Measurements from ENCODE around the gene TPPP3.
"Not testable (repeated sequence)": the region's sequence is repeated elsewhere in the genome, so short reads cannot be mapped to it uniquely, and the experiment has no call there.

TPPP3 gene

DNA sequence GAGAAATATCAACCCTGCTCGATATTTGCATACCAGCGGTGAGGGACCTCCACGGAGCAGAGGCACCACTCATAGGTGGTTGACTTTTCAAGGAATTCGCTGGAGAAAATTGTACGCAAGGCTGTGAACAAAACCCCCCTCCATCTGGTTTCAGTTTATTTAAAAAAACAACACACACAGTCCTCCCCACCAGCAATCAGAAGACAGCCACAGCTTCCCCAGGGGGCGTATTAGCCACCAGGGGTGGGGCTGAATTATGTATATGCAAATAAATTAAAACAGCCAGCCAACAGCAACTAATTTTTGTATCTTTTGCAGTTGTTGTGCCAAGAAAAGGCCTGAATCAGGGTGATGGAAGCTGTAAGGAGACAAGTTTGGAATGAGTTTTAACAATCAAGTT lies 31.8 kb upstream of the TPPP3 start:
- H3K9me3 ChIP-seq (ENCODE audit: control insufficient read depth, low read length): no peaks in the 10 kb centered on the region
- 24 to 27% methylated on average over 3 of the region's 6 CpGs for WGBS, 2 experiments (ENCODE audit: insufficient coverage in 2 of 2)
- H3K4me3 ChIP-seq (ENCODE audit: extremely low read depth, insufficient read depth, low read length, poor library complexity, severe bottlenecking): no peak overlapping the region
- H3K36me3 ChIP-seq (ENCODE audit: control insufficient read depth, insufficient read depth, low read length): no peaks in the 10 kb centered on the region
- H3K4me1 ChIP-seq (ENCODE audit: control insufficient read depth, insufficient read depth, low read length, poor library complexity, severe bottlenecking): peaks cover 8% of the 10 kb centered on the region
- H3K27ac ChIP-seq (ENCODE audit: low read depth, low read length, severe bottlenecking): no peak overlapping the region

DNA sequence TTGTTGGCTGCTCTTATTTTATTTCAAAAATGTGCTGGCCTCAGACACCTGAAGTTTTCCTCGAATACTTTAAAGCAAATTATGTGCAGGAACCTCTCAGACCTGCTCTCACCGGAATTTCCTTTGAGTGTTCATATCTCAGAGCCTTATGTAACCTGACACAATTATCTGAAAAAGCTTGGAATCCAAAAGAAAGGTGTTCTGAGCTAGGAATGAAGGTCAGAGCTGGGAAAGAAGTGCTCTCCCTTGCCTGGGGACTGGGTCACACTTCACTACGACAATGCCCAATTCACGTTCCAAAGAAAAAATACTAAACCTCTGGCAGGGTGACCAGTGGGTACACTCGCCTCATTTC lies 30.9 kb upstream of the TPPP3 start:
- H3K4me3 ChIP-seq (ENCODE audit: extremely low read depth, insufficient read depth, low read length, poor library complexity, severe bottlenecking): no peak overlapping the region
- WGBS, 2 experiments (ENCODE audit: insufficient coverage in 2 of 2): 25 to 40% methylated on average over 2 to 5 of the region's 5 CpGs
- peaks cover 8% of the 10 kb centered on the region for H3K4me1 ChIP-seq (ENCODE audit: control insufficient read depth, insufficient read depth, low read length, poor library complexity, severe bottlenecking)
- no peaks in the 10 kb centered on the region for H3K9me3 ChIP-seq (ENCODE audit: control insufficient read depth, low read length)
- H3K27ac ChIP-seq (ENCODE audit: low read depth, low read length, severe bottlenecking): no peak overlapping the region
- H3K36me3 ChIP-seq (ENCODE audit: control insufficient read depth, insufficient read depth, low read length): no peaks in the 10 kb centered on the region

DNA sequence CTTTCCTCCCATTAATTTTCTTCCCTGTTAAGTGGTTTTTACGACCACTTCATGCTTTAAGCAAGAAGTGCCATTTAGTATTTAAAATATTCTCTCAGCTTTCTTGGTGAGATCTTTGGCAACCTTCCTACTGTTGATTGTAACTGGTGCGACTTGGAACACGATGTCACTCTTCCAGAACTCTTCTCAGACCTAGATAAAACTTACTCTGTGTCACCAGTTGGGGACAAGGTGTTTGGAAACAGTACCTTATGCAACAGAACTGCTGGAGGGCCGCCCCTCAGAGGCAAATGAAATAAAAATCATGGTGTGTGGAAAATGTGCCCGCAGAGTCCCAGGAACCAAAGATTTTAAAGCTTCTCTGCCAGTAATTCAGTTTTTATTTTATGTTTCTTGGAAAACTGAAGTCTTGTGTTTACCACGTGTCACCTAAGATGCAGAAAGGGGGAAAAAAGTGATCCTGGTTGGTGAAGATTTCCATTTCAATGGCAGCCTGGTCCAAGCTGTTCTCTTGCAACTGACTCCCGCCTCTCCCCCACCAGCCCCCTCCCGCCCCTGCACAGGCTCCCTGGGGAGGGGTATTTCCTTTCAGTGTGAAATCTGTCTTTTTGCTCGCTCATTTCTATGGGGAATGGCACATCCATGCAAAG lies 30.4 kb upstream of the TPPP3 start:
- no peaks in the 10 kb centered on the region for H3K36me3 ChIP-seq (ENCODE audit: control insufficient read depth, insufficient read depth, low read length)
- H3K9me3 ChIP-seq (ENCODE audit: control insufficient read depth, low read length): no peaks in the 10 kb centered on the region
- peaks cover 8% of the 10 kb centered on the region for H3K4me1 ChIP-seq (ENCODE audit: control insufficient read depth, insufficient read depth, low read length, poor library complexity, severe bottlenecking)
- H3K27ac ChIP-seq (ENCODE audit: low read depth, low read length, severe bottlenecking): no peak overlapping the region
- no peak overlapping the region for H3K4me3 ChIP-seq (ENCODE audit: extremely low read depth, insufficient read depth, low read length, poor library complexity, severe bottlenecking)
- 14 to 22% methylated on average over 2 of the region's 9 CpGs for WGBS, 2 experiments (ENCODE audit: insufficient coverage in 2 of 2)

DNA sequence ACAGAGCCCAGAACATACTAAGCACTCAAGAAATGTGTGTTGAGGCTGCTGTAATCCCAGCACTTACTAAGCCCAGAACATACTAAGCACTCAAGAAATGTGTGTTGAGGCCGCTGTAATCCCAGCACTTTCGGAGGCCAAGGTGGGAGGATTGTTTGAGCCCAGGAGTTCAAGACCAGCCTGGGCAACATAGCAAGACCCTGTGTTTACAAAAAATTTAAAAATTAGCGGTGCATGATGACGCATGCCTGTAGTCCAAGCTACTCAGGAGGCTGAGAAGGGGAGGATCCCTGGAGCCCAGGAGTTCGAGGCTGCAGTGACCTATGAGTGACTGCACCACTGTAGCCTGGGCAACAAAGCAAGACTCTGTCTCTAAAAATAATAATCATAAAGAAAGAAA lies 29.7 kb upstream of the TPPP3 start:
- peaks cover 8% of the 10 kb centered on the region for H3K4me1 ChIP-seq (ENCODE audit: control insufficient read depth, insufficient read depth, low read length, poor library complexity, severe bottlenecking)

DNA sequence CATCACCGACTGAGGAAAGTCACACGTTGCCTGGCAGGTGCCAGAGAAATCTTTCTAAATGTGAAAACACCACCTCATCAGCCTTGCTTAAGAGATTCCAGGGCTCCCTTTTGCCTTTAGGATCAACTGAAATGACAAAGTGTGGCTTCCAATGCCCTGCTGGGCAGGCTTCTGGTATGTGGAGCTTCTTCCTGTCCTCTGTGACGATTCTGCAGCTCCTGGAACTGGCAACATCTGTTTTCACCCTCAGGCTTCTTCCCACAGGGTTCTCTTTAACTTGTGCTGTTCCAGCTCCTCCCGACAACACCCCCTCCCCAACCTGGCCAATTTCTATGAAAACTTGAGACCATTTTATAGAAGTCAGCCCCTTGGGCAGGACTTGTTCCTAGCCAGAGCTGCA lies 27.7 kb upstream of the TPPP3 start:
- Histone ChIP-seq H3K27ac (ENCODE audit: low read depth, low read length, severe bottlenecking) (no peak overlapping the region), H3K4me3 (ENCODE audit: extremely low read depth, insufficient read depth, low read length, poor library complexity, severe bottlenecking) (no peak overlapping the region), H3K4me1 (ENCODE audit: control insufficient read depth, insufficient read depth, low read length, poor library complexity, severe bottlenecking) (peaks cover 8% of the 10 kb centered on the region), H3K36me3 (ENCODE audit: control insufficient read depth, insufficient read depth, low read length) (no peaks in the 10 kb centered on the region), H3K9me3 (ENCODE audit: control insufficient read depth, low read length) (no peaks in the 10 kb centered on the region)
- 53 to 81% methylated on average over 4 of the region's 4 CpGs for WGBS, 2 experiments (ENCODE audit: insufficient coverage in 2 of 2)

More for the DNA sequence above, 29.7 kb upstream of the TPPP3 start:
- WGBS, 2 experiments (ENCODE audit: insufficient coverage in 2 of 2): 84 to 92% methylated on average over 5 of the region's 5 CpGs
- H3K36me3 ChIP-seq (ENCODE audit: control insufficient read depth, insufficient read depth, low read length): no peaks in the 10 kb centered on the region
- H3K27ac ChIP-seq (ENCODE audit: low read depth, low read length, severe bottlenecking): no peak overlapping the region
- H3K4me3 ChIP-seq (ENCODE audit: extremely low read depth, insufficient read depth, low read length, poor library complexity, severe bottlenecking): no peak overlapping the region
- no peaks in the 10 kb centered on the region for H3K9me3 ChIP-seq (ENCODE audit: control insufficient read depth, low read length)

DNA sequence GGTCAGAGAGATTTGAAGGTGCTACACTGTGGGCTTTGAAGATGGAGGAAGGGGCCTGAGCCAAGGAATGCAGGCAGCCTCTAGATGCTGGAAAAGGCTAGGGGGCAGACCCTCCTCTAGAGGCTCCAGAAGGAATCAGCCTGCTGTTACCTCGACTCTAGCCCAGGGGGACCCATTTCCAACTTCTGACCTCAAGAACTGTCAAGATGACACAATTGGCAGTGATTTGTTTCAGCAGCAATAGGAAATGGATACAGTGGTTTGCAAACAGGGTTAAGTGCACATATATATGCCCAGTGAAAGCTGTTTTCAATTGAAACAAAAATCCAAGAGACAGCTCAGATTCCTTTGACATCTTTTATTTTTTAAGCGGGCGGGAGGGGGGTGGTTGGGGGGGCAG lies 26.6 kb upstream of the TPPP3 start:
- Histone ChIP-seq H3K4me3 (ENCODE audit: extremely low read depth, insufficient read depth, low read length, poor library complexity, severe bottlenecking) (no peak overlapping the region), H3K36me3 (ENCODE audit: control insufficient read depth, insufficient read depth, low read length) (no peaks in the 10 kb centered on the region), H3K9me3 (ENCODE audit: control insufficient read depth, low read length) (no peaks in the 10 kb centered on the region), H3K27ac (ENCODE audit: low read depth, low read length, severe bottlenecking) (no peak overlapping the region), H3K4me1 (ENCODE audit: control insufficient read depth, insufficient read depth, low read length, poor library complexity, severe bottlenecking) (peaks cover 5% of the 10 kb centered on the region)
- 77 to 100% methylated on average over 1 of the region's 3 CpGs for WGBS, 2 experiments (ENCODE audit: insufficient coverage in 2 of 2)

DNA sequence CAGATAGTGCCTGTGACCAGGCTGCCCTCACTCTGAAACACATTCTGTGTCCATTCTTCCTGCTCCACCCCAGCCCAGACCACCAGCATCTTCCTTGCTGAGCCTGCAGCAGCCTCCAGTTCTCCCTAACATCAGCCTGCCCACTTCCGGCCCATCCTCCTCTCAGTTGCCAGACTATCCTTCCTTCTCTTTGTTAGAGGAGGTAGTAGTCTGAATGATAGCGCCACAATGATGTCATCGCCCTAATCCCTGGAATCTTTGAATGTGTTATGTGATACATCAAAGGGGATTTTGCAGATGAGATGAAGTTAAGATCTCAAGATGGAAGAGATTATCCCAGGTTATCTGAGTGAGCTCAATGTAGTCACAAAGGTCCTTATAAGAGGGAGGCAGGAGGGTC lies 26.2 kb upstream of the TPPP3 start:
- 89 to 94% methylated on average over 2 of the region's 3 CpGs for WGBS, 2 experiments (ENCODE audit: insufficient coverage in 2 of 2)

DNA sequence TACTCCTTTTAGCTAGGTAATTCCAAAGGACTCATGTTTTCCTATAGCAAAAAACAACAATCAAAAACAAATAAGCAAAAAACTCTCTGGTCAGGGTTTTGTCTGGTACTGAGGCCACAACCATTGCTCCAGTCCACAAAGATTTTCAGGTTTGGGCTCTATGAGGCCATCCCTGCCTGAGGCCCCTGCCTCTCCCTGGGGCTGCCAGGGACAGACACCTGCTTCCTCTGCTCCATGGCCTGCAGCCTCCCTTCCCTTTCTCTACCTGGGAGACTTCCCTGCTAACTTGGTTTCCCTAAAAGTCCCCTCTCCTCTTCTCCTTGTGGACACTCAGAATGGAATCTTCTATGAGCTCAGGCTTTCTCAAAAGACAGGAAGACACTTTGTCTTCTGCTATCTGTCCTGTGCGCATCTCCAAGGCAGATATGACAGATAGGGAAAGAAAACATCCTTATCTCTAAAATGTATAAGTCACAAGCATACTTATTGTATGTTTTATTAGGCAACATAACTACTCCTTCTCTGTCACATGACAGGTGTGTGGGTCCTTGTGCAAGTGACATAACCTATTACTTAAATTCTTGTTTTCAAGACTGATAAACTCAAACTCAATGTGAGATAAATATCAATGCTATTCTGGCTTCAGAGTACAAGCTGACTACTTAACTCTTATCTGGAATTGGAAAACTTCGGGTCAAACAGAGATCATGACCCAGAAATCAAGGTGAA lies 24.2 kb upstream of the TPPP3 start:
- no peaks in the 10 kb centered on the region for H3K9me3 ChIP-seq (ENCODE audit: control insufficient read depth, low read length)
- no peak overlapping the region for H3K27ac ChIP-seq (ENCODE audit: low read depth, low read length, severe bottlenecking)
- no peak overlapping the region for H3K4me3 ChIP-seq (ENCODE audit: extremely low read depth, insufficient read depth, low read length, poor library complexity, severe bottlenecking)
- no peaks in the 10 kb centered on the region for H3K36me3 ChIP-seq (ENCODE audit: control insufficient read depth, insufficient read depth, low read length)
- H3K4me1 ChIP-seq (ENCODE audit: control insufficient read depth, insufficient read depth, low read length, poor library complexity, severe bottlenecking): no peaks in the 10 kb centered on the region
- WGBS, 2 experiments (ENCODE audit: insufficient coverage in 2 of 2): 83 to 93% methylated on average over 1 to 2 of the region's 2 CpGs

More for the DNA sequence above, 26.2 kb upstream of the TPPP3 start:
- Histone ChIP-seq H3K9me3 (ENCODE audit: control insufficient read depth, low read length) (no peaks in the 10 kb centered on the region), H3K4me1 (ENCODE audit: control insufficient read depth, insufficient read depth, low read length, poor library complexity, severe bottlenecking) (peaks cover 5% of the 10 kb centered on the region), H3K4me3 (ENCODE audit: extremely low read depth, insufficient read depth, low read length, poor library complexity, severe bottlenecking) (no peak overlapping the region), H3K27ac (ENCODE audit: low read depth, low read length, severe bottlenecking) (no peak overlapping the region), H3K36me3 (ENCODE audit: control insufficient read depth, insufficient read depth, low read length) (no peaks in the 10 kb centered on the region)

DNA sequence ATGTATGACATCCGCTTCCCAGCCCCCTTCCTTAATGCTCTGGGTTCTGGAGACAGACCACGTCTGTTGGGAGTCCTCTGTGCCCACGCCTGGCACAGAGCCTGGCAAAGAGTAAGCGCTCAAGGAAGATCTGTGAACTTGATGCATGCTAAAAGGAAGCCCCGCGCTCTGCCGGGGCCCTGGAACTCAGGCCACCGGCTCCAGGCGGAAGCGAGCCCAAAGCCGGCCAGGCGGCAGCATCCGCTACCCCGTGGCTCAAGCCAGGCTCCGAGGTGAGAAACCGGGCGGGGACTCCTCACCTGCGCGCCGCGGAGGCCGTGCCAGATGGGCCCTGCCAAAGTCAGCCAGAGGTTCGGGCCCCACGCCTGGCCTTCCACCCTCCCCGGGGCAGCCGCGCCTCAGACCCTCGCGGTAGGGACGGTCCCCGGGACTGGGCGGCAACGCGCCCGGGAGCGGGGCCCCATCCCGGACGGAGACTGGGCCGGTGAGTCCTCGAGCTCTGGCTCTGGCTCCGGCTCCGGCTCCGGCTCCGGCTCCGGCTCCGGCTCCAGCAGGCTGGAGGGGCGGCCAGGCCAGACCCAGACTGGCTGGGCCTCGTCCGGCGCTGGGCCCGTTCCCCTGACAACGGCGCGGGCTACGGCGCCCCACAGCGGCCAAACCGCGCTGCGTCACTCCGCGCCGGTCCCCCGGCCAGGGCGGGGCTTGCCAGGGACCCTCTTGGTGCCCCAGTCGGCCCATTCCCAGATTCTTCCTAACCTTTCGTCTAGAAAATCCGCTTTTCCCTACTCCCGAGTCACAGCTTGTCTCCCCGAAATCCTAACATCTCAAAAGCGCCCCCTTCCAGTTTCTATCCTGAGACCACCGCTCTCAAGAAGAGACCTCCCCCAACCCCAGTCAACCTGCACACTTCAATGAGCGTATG lies 22.8 kb upstream of the TPPP3 start, which contains the start of gene ZDHHC1:
TSS of gene ZDHHC1 (minus strand) at position 606 of the 922 bp plus-strand sequence. CDS start 8,702 bp downstream, outside the sequence.
- H3K27ac ChIP-seq (ENCODE audit: low read depth, low read length, severe bottlenecking): no peak within 1 kb of the TSS
- peak within 1 kb of the TSS; percentile 66 for H3K4me3 ChIP-seq (ENCODE audit: extremely low read depth, insufficient read depth, low read length, poor library complexity, severe bottlenecking)
- no peaks in the 10 kb centered on the region for H3K36me3 ChIP-seq (ENCODE audit: control insufficient read depth, insufficient read depth, low read length)
- WGBS, 2 experiments (ENCODE audit: insufficient coverage in 2 of 2): 11 to 12% methylated on average over 58 to 68 of the region's 73 CpGs
- H3K4me1 ChIP-seq (ENCODE audit: control insufficient read depth, insufficient read depth, low read length, poor library complexity, severe bottlenecking): peaks cover 4% of the 10 kb centered on the region
- no peaks in the 10 kb centered on the region for H3K9me3 ChIP-seq (ENCODE audit: control insufficient read depth, low read length)

DNA sequence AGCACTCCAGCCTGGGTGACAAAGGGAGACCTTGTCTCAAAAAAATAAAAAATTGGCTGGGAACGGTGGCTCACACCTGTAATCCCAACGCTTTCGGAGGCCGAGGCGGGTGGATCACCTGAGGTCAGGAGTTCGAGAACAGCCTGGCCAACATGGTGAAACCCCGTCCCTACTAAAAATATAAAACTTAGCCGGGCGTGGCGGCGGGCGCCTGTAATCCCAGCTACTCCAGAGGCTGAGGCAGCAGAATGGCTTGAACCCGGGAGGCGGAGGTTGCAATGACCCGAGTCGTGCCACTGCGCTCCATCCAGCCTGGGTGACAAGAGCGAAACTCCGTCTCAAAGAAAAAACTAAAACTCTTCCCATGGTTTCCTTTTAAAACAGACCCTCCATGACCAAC lies 22.1 kb upstream of the TPPP3 start:
- not testable (repeated sequence) for H3K4me1 ChIP-seq (ENCODE audit: control insufficient read depth, insufficient read depth, low read length, poor library complexity, severe bottlenecking); H3K27ac ChIP-seq (ENCODE audit: low read depth, low read length, severe bottlenecking); H3K36me3 ChIP-seq (ENCODE audit: control insufficient read depth, insufficient read depth, low read length); H3K9me3 ChIP-seq (ENCODE audit: control insufficient read depth, low read length)
- WGBS, 2 experiments (ENCODE audit: insufficient coverage in 2 of 2): 96 to 97% methylated on average over 19 of the region's 19 CpGs
- peak overlapping the region; percentile 66 for H3K4me3 ChIP-seq (ENCODE audit: extremely low read depth, insufficient read depth, low read length, poor library complexity, severe bottlenecking)
